Pancreas (tissue), 10 donors: Measurements from ENCODE around the gene C2orf42. TPM values are rescaled to one million over a fixed set of nuclear protein-coding genes. Genes with fewer than 3 reads are reported as not detected.
"Not testable (repeated sequence)": the region's sequence is repeated elsewhere in the genome, so short reads cannot be mapped to it uniquely, and the experiment has no call there.

ENCODE experiments used
- ATAC-seq, 4 donors: fragments of 200-7000 bp; cut with Tn5 transposase; one replicate each; pipeline versions ENCODE4 v1.8.0 to v1.9.1; 2020; ENCODE audit warnings: mild to moderate bottlenecking in 4 of 4, moderate library complexity in 4 of 4
- DNase-seq, 6 donors: peaks; one replicate each; pipeline ENCODE4 v3.0.0-alpha.2; 2020
- FAIRE-seq: peaks from 2 replicates; lab custom pipeline; 2012; peaks lifted over from hg19 to GRCh38; lab: Jason Lieb, UNC
- H3K27ac ChIP-seq, 4 donors: fragments of 200-600 bp; sonication (generic); 1 replicate in 3 of 4; 2 replicates in 1 of 4; pipeline versions ENCODE4 v1.5.0 to v1.8.0; 2020
- H3K27me3 ChIP-seq, 4 donors: fragments of 200-600 bp; one replicate each; pipeline ENCODE4 v1.8.0; 2021
- H3K36me3 ChIP-seq, 3 donors: fragments of 200-600 bp; sonication (generic) in 1 of 3; one replicate each; pipeline versions ENCODE4 v1.5.0 to v1.8.0; 2020 to 2021
- H3K4me1 ChIP-seq, 3 donors: fragments of 200-600 bp; one replicate each; pipeline ENCODE4 v1.8.0; 2021
- H3K4me3 ChIP-seq, 4 donors: fragments of 200-600 bp; sonication (generic) in 2 of 4; one replicate each; pipeline versions ENCODE4 v1.5.0 to v1.8.0; 2020 to 2021
- H3K9me3 ChIP-seq, 4 donors: fragments of 200-600 bp; one replicate each; pipeline ENCODE4 v1.8.0; 2021
- WGBS, 2 donors: extraction: QIAGEN DNeasy Blood & Tissue Kit; methylation state at CpG; one replicate each; pipeline ENCODE4 v1.1.7; 2013; 5-methylcytosine and 5-hydroxymethylcytosine counted together
- intact Hi-C, 3 donors: fragments of 100-400 bp; cut with DNase I; formaldehyde crosslinking; loops; one replicate each; pipeline versions ENCODE4 v1.11.1 to v1.14.2; 2022
- polyA plus RNA-seq, 2 donors: library from polyadenylated mRNA; stranded (reverse); fragments of 200-250 nt; gene quantifications; one replicate each; pipeline ENCODE4 v1.2.3, GENCODE V29; 2013
- total RNA-seq, 6 donors: library from RNA; stranded (reverse); fragmentation: NEBNext Ultra II Directional in 4 of 6; extraction: Animal tissue kit (Norgen Biotek cat#: 25700) in 4 of 6; gene quantifications; one replicate each; pipeline versions ENCODE4 v1.2.1 to v1.2.4, GENCODE V29; 2021 to 2023
- TF ChIP-seq, protein P1 (sequence below), 4 donors: fragments of 200-600 bp; sonication (generic) in 3 of 4; IDR thresholded peaks; one replicate each; pipeline versions ENCODE4 v1.5.0 to v1.8.0; 2021; ENCODE audit warnings: antibody characterized with exemption in 4 of 4
- donor health status: healthy with polysubstance abuse.
- donor health status: DM: no; HTN: no; CAD: no; lungs with moderate emphysema.
- donor health status: DM: no; HTN: no; CAD: no.
- donor health status: control.
- donor health status: control.
- donor health status: Bipolar disorder and iron deficiency.
- donor health status: DM: yes; HTN: yes; CAD: no.
- donor health status: DM: no; HTN: no; CAD: no.
- donor health status: DM: no; HTN: no; CAD: no.
- donor health status: DM: yes; HTN: yes; CAD: no.

C2orf42 gene
- total and polyA plus RNA-seq, 8 donors: 4.5 to 12.5 (median 7.2) TPM

DNA sequence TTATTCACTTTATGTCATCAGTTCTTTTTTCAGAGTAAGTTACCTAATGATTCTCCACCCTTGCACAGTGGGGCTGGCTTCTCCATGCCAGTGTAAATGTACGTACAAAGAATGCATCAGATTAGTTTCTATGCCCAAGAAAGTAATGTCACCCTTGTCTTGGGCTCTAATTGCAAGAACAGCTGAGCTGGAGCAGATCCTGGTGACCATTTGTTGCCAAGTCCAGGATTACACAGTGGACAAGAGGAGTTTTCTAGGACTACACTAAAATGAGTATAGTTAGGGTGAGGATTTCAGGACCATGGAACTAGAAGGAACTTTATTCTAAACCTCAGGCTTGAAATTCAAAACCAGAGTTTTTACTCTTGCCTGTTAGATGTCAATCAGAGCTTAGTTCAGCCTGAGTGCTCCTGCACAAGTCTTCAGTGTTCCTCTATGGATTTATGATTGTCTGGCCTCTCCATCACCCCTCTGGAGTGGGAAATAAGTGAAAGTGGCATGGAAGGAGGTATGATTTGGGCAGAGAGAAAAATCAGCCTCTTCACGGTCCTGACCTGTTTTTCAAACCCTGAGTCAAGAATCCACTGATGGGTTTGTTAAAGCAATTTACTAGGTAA, 73.8 kb downstream of the C2orf42 start:
- WGBS, 2 donors: 79 to 88% methylated on average over 2 of the region's 2 CpGs
- Histone ChIP-seq H3K4me1 (peaks cover 0 to 6% (median 0%) of the 10 kb centered on the region in 3 donors), H3K9me3 (no peaks in the 10 kb centered on the region), H3K27me3 (no peaks in the 10 kb centered on the region), H3K27ac (no peak overlapping the region), H3K4me3 (no peak overlapping the region), H3K36me3 (no peaks in the 10 kb centered on the region)
- intact Hi-C loops: no loop called here
- no peak for FAIRE-seq
- TF ChIP-seq, protein P1, sequence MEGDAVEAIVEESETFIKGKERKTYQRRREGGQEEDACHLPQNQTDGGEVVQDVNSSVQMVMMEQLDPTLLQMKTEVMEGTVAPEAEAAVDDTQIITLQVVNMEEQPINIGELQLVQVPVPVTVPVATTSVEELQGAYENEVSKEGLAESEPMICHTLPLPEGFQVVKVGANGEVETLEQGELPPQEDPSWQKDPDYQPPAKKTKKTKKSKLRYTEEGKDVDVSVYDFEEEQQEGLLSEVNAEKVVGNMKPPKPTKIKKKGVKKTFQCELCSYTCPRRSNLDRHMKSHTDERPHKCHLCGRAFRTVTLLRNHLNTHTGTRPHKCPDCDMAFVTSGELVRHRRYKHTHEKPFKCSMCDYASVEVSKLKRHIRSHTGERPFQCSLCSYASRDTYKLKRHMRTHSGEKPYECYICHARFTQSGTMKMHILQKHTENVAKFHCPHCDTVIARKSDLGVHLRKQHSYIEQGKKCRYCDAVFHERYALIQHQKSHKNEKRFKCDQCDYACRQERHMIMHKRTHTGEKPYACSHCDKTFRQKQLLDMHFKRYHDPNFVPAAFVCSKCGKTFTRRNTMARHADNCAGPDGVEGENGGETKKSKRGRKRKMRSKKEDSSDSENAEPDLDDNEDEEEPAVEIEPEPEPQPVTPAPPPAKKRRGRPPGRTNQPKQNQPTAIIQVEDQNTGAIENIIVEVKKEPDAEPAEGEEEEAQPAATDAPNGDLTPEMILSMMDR (IDR thresholded peaks at IDR 0.05): no peak
- no peak for DNase-seq
- no peak for ATAC-seq

DNA sequence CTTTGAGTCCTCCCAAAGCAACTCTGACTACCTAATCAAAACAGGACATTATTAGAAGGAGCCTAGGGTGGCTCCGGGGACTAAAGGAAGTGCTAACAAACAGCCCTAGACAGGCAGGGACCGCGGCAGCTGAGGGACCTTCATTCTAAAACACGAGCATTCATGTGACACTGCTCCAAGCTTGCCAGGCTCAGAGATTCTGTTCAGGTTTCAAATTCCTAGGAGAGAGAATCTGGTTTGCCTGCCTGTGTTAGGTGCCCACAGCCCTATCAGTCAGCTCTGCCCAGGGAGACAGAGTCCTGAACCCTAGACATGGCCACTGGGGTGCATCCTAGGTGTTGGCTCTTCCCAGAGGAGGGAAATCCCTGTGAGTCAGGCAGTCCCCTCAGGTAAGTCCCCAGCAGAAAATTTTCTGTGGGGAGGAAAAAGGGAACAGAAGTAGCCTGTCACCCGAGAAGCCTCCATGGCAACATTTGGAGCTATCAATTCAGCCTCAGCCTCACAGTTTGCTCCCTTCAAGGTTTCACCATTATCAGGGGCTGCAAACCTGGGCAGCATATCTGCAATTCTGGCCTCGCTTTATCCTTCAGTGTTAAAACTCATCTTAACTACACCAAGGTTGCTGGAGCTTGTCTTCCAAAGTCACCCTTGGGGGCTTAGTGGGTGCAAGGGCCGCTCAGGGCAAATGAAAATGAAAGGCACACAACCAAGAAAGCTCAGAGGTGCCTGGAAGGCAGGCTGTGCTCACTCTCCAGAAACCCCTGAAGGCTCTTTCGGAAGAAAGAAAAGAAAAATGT, 75.0 kb downstream of the C2orf42 start:
- FAIRE-seq (no peak), DNase-seq (peak in 1 of 6 donors; percentile 28), ATAC-seq (peak in 3 of 4 donors; percentile 26 to 61 (median 32))
- intact Hi-C loops: no loop called here
- Histone ChIP-seq H3K4me3 (no peak overlapping the region), H3K27ac (peak overlapping the region in 2 of 4 donors; percentile 44 to 51), H3K4me1 (peaks cover 0 to 11% (median 0%) of the 10 kb centered on the region in 3 donors), H3K27me3 (no peaks in the 10 kb centered on the region), H3K9me3 (no peaks in the 10 kb centered on the region), H3K36me3 (no peaks in the 10 kb centered on the region)
- WGBS, 2 donors: 70 to 74% methylated on average over 8 of the region's 8 CpGs
- TF ChIP-seq, protein P1 (IDR thresholded peaks at IDR 0.05): no peak

DNA sequence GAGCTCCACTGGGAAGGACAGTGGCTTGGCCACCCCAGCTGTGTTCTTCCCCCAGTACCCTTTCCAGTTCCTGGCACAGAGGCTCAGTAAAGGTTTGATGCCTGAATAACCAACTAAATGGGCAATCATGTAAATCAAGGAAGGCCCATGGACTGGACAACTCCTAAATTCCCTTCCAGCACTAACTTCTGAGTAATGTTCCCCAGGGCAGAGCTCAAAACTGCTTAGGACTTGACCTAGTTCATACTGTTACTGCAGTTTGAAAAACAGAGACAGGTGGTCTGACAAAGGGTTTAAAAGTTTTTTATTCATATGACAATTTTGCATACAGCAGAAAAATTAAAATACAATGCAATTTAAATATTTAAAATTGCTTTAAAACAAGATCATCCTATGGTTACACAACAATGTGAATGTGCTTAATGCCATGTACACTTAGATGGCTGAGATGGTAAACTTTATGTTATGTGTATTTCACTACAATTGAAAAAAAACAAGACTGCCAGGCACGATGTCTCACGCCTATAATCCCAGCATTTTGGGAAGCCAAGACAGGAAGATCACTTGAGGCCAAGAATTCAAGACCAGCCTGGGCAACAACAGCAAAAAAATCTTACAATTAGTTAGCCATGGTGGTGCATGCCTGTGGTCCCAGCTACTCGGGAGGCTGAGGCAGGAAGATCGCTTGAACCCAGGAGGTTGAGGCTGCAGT, 77.3 kb downstream of the C2orf42 start:
- peak in 1 of 6 donors; percentile 28 for DNase-seq
- no peaks in the 10 kb centered on the region for H3K36me3 ChIP-seq
- ATAC-seq: no peak
- H3K4me1 ChIP-seq: peaks cover 1 to 20% (median 4%) of the 10 kb centered on the region in 3 donors
- 85 to 89% methylated on average over 4 of the region's 4 CpGs for WGBS, 2 donors
- FAIRE-seq: no peak
- no peak overlapping the region for H3K4me3 ChIP-seq
- no peaks in the 10 kb centered on the region for H3K27me3 ChIP-seq
- intact Hi-C loops: no loop called here
- H3K9me3 ChIP-seq: no peaks in the 10 kb centered on the region
- TF ChIP-seq, protein P1 (IDR thresholded peaks at IDR 0.05): no peak
- no peak overlapping the region for H3K27ac ChIP-seq

DNA sequence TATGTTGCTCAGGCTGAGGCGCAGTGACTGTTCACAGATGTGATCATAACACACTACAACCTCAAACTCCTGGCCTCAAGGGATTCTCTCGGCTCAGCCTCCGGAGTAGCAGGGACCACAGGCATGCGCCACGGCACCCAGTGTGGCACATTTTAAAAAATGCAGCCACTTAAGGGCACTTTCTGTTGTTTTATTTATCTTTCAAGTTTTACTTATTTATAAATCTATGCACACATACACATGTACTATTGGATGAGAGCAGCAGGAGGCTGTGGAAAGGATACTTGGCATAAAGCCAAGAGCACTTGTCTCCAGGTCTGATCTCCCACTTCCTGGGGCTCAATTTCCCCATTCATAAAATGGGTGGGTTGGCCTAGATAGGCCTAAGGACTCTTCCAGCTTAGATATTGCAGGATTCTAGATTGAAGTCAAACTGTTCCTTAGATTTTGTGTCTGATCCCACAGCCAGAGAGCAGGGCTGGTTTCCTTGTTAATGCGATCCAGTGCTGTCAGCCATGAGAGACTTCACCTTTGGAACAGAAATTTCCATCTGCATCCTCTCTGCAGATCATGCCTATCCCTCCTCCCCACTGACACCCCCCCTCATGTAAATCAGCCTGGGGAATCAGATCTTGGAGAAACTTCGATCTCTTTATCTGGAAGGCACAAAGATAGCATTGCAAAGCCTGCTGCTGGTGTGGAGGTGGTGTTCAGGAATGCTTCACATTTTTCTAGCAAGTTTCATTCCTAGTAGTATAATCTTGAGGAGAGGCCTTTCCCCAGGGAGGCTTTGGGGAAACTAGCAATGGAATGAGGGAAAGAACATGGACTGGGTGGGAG, 78.8 kb downstream of the C2orf42 start:
- no peak for ATAC-seq

DNA sequence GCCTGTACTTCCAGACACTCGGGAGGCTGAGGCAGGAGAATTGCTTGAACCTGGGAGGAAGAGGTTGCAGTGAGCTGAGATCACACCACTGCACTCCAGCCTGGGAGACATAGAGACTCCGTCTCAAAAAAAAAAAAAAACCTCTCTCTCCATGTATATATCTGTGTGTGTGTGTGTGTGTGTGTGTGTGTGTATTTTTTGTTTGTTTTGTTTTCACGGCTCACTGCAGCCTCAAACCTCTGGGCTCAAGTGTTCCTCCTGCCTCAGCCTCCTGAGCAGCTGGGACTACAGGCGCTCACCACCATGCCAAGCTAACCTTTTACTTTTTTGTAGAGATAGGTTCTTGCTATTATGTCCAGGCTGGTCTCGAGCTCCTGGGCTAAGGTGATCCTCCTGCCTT, 80.4 kb downstream of the C2orf42 start:
- DNase-seq, FAIRE-seq, ATAC-seq, intact Hi-C loops, H3K36me3 ChIP-seq, H3K27ac ChIP-seq, H3K9me3 ChIP-seq, H3K27me3 ChIP-seq, H3K4me3 ChIP-seq: not testable (repeated sequence)
- H3K4me1 ChIP-seq: peaks cover 11 to 26% (median 12%) of the 10 kb centered on the region in 3 donors
- 91% methylated on average over 5 of the region's 5 CpGs for whole genome bisulfite sequencing, 2 donors

More for the DNA sequence above, 78.8 kb downstream of the C2orf42 start:
- DNase-seq: peak in 1 of 6 donors; percentile 26
- Histone ChIP-seq H3K36me3 (no peaks in the 10 kb centered on the region), H3K4me3 (no peak overlapping the region), H3K27ac (peak overlapping the region in 1 of 4 donors; percentile 9), H3K4me1 (peaks cover 11 to 26% (median 12%) of the 10 kb centered on the region in 3 donors), H3K27me3 (no peaks in the 10 kb centered on the region), H3K9me3 (no peaks in the 10 kb centered on the region)
- TF ChIP-seq, protein P1 (IDR thresholded peaks at IDR 0.05): no peak
- intact Hi-C loops: no loop called here
- FAIRE-seq: no peak
- WGBS, 2 donors: 87% methylated on average over 7 of the region's 7 CpGs

DNA sequence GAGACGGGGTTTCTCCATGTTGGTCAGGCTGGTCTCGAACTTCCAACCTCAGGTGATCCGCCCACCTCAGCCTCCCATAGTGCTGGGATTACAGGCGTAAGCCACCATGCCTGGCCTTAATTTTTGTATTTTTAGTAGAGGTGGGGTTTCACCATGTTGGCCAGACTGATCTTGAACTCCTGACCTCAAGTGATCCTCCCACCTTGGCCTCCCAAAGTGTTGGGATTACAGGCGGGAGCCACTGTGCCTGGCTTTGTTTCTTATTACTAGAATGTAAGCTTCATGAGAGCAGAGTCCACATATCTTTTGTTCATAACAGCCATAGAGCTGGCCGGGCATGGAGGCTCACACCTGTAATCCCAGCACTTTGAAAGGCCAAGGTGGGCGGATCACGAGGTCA, 84.7 kb downstream of the C2orf42 start:
- ATAC-seq, H3K27ac ChIP-seq, H3K27me3 ChIP-seq, H3K4me3 ChIP-seq, intact Hi-C loops, H3K36me3 ChIP-seq, H3K9me3 ChIP-seq, FAIRE-seq: not testable (repeated sequence)
- peak in 1 of 6 donors; percentile 15 for DNase-seq
- 91 to 95% methylated on average over 8 of the region's 8 CpGs for WGBS, 2 donors
- H3K4me1 ChIP-seq: peaks cover 12 to 35% (median 24%) of the 10 kb centered on the region in 3 donors
